Liver (tissue), 3 donors: Measurements from ENCODE around the gene VSIR.

ENCODE experiments used
- ATF3 ChIP-seq: IDR thresholded peaks from 2 replicates; pipeline ENCODE4 v1.6.1; 2016; ENCODE audit warnings: antibody characterized with exemption
- CTCF ChIP-seq: fragments of 150-350 bp; IDR thresholded peaks from 2 replicates; pipeline ENCODE4 v1.5.1; 2017; ENCODE audit warnings: improper control_type of control experiment, low read depth, low read length; ENCODE audit not compliant: missing input control
- EGR1 ChIP-seq, 2 donors: IDR thresholded peaks; 2 replicates each; pipeline ENCODE4 v1.6.1; 2016 to 2018; ENCODE audit warnings: antibody characterized with exemption in 2 of 2, low read depth in 2 of 2
- FOXA2 ChIP-seq: IDR thresholded peaks from 2 replicates; pipeline ENCODE4 v1.6.1; 2016; ENCODE audit warnings: antibody characterized with exemption
- GABPA ChIP-seq, 2 donors: IDR thresholded peaks in 1 of 2; conservative IDR thresholded peaks in 1 of 2; 2 replicates each; pipeline ENCODE4 v1.6.1; 2016; ENCODE audit warnings: antibody characterized with exemption in 2 of 2, mild to moderate bottlenecking in 1 of 2, moderate library complexity in 1 of 2
- JUND ChIP-seq, 2 donors: IDR thresholded peaks; 2 replicates each; pipeline ENCODE4 v1.6.1; 2016; ENCODE audit warnings: antibody characterized with exemption in 2 of 2
- MAX ChIP-seq: IDR thresholded peaks from 2 replicates; pipeline ENCODE4 v1.6.1; 2016; ENCODE audit warnings: antibody characterized with exemption
- RAD21 ChIP-seq, 2 donors: IDR thresholded peaks; 2 replicates each; pipeline ENCODE4 v1.6.1; 2016; ENCODE audit warnings: antibody characterized with exemption in 2 of 2, mild to moderate bottlenecking in 2 of 2
- REST ChIP-seq: IDR thresholded peaks from 2 replicates; pipeline ENCODE4 v1.6.1; 2016; ENCODE audit warnings: antibody characterized with exemption, mild to moderate bottlenecking
- SP1 ChIP-seq: IDR thresholded peaks from 2 replicates; pipeline ENCODE4 v1.6.1; 2018; ENCODE audit warnings: antibody characterized with exemption, mild to moderate bottlenecking
- YY1 ChIP-seq: IDR thresholded peaks from 2 replicates; pipeline ENCODE4 v1.6.1; 2016; ENCODE audit warnings: antibody characterized with exemption, mild to moderate bottlenecking
- ZBTB33 ChIP-seq: IDR thresholded peaks from 2 replicates; pipeline ENCODE4 v1.6.1; 2016; ENCODE audit warnings: antibody characterized with exemption
- donor health status: healthy.
- donor health status: healthy.

- TF ChIP-seq CTCF (no peak), EGR1 (IDR thresholded peaks at IDR 0.05; ENCODE audit: low read depth in 2 of 2) (no peak), YY1 (no peak), JUND (IDR thresholded peaks at IDR 0.05) (no peak), MAX (no peak), SP1 (no peak), ZBTB33 (no peak), ATF3 (no peak), FOXA2 (no peak), REST (no peak), RAD21 (IDR thresholded peaks at IDR 0.05) (no peak), GABPA (IDR thresholded peaks at IDR 0.05 in 1 of 2, conservative IDR thresholded peaks at IDR 0.05 in 1 of 2) (no peak)
Measured at GRCh38 chr10:71806704-71807556, 33.6 kb upstream of the VSIR start.
